Gastrocnemius medialis (tissue), 4 donors: ENCODE results near the gene FBXL17. TPM values are rescaled to one million over a fixed set of nuclear protein-coding genes. Genes with fewer than 3 reads are reported as not detected.

Experiments used
- ATAC-seq, 2 donors: fragments of 150-250 bp; one replicate each; pipeline ENCODE4 v1.9.1; 2016
- DNase-seq, 2 donors: peaks; one replicate each; pipeline ENCODE4 v3.0.0-alpha.2; 2019
- H3K27ac ChIP-seq, 4 donors: fragments of 200-600 bp; sonication (generic); 1 replicate in 1 of 4; 2 replicates in 3 of 4; pipeline ENCODE4 v1.5.1; 2016 to 2018; ENCODE audit warnings: mild to moderate bottlenecking in 2 of 4, moderate library complexity in 1 of 4
- H3K27me3 ChIP-seq, 3 donors: fragments of 200-600 bp; sonication (generic) in 2 of 3; 1 replicate in 1 of 3; 2 replicates in 2 of 3; pipeline versions ENCODE4 v1.5.1 to v1.6.0; 2016 to 2019; ENCODE audit warnings: mild to moderate bottlenecking in 1 of 3, moderate library complexity in 1 of 3
- H3K36me3 ChIP-seq, 2 donors: fragments of 200-600 bp; sonication (generic) in 1 of 2; one replicate each; pipeline ENCODE4 v1.5.1; 2017 to 2018
- H3K4me1 ChIP-seq, 2 donors: fragments of 200-600 bp; sonication (generic) in 1 of 2; one replicate each; pipeline ENCODE4 v1.5.1; 2016 to 2017; ENCODE audit warnings: mild to moderate bottlenecking in 2 of 2
- H3K4me3 ChIP-seq, 4 donors: fragments of 200-600 bp; sonication (generic) in 3 of 4; 1 replicate in 1 of 4; 2 replicates in 3 of 4; pipeline ENCODE4 v1.5.1; 2016 to 2019; ENCODE audit warnings: mild to moderate bottlenecking in 2 of 4
- H3K9me3 ChIP-seq, 3 donors: fragments of 200-600 bp; sonication (generic) in 2 of 3; 1 replicate in 1 of 3; 2 replicates in 2 of 3; pipeline ENCODE4 v1.5.1; 2016 to 2019
- POLR2A ChIP-seq, 2 donors: fragments of 450-650 bp; IDR thresholded peaks; one replicate each; pipeline ENCODE4 v1.6.1; 2017; ENCODE audit warnings: antibody characterized with exemption in 2 of 2, mild to moderate bottlenecking in 2 of 2, moderate library complexity in 2 of 2
- in situ Hi-C, 4 donors: fragments of 200-750 bp; cut with MboI; loops; one replicate each; pipeline versions ENCODE4 v1.15.0 to v1.8.0; 2017; ENCODE audit warnings: low sequenced_read_pairs in 4 of 4
- intact Hi-C: fragments of 100-400 bp; cut with DNase I; formaldehyde crosslinking; loops from one replicate; pipeline ENCODE4 v1.15.1; 2023; ENCODE audit warnings: low total_unique reads
- total RNA-seq, 4 donors: library from RNA; depleted of rRNA; stranded (reverse); fragments of >200 nt; gene quantifications; one replicate each; pipeline versions ENCODE4 v1.1.0 to v1.2.3, GENCODE V29; 2016
- TF ChIP-seq, protein P1 (sequence below), 5 experiments: fragments of 450-650 bp in 3 of 5; fragments of 200-600 bp in 2 of 5; sonication (generic) in 2 of 5; IDR thresholded peaks in 4 of 5; conservative IDR thresholded peaks in 1 of 5; 1 replicate in 4 of 5; 2 replicates in 1 of 5; pipeline ENCODE4 v1.5.1; 2016 to 2019; ENCODE audit warnings: antibody characterized with exemption in 5 of 5, mild to moderate bottlenecking in 3 of 5, moderate library complexity in 3 of 5

Gene FBXL17
- total RNA-seq, 4 donors from 2014 or later = 23.3 to 33.4 (median 26.9) TPM

GRCh38 chr5:107937651-107938355, 444.1 kb downstream of the FBXL17 start:
- Histone ChIP-seq H3K27ac (no peak overlapping the region), H3K4me1 (no peaks in the 10 kb centered on the region), H3K4me3 (no peak overlapping the region), H3K27me3 (no peaks in the 10 kb centered on the region), H3K9me3 (no peaks in the 10 kb centered on the region), H3K36me3 (no peaks in the 10 kb centered on the region)
- TF ChIP-seq, protein P1, sequence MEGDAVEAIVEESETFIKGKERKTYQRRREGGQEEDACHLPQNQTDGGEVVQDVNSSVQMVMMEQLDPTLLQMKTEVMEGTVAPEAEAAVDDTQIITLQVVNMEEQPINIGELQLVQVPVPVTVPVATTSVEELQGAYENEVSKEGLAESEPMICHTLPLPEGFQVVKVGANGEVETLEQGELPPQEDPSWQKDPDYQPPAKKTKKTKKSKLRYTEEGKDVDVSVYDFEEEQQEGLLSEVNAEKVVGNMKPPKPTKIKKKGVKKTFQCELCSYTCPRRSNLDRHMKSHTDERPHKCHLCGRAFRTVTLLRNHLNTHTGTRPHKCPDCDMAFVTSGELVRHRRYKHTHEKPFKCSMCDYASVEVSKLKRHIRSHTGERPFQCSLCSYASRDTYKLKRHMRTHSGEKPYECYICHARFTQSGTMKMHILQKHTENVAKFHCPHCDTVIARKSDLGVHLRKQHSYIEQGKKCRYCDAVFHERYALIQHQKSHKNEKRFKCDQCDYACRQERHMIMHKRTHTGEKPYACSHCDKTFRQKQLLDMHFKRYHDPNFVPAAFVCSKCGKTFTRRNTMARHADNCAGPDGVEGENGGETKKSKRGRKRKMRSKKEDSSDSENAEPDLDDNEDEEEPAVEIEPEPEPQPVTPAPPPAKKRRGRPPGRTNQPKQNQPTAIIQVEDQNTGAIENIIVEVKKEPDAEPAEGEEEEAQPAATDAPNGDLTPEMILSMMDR (IDR thresholded peaks at IDR 0.05 in 4 of 5, conservative IDR thresholded peaks at IDR 0.05 in 1 of 5) = no peak
- TF ChIP-seq POLR2A (IDR thresholded peaks at IDR 0.05) = no peak
- ATAC-seq (no peak), DNase-seq (no peak)
- in situ Hi-C loops (no loop called here), intact Hi-C loops (no loop called here)

DNA sequence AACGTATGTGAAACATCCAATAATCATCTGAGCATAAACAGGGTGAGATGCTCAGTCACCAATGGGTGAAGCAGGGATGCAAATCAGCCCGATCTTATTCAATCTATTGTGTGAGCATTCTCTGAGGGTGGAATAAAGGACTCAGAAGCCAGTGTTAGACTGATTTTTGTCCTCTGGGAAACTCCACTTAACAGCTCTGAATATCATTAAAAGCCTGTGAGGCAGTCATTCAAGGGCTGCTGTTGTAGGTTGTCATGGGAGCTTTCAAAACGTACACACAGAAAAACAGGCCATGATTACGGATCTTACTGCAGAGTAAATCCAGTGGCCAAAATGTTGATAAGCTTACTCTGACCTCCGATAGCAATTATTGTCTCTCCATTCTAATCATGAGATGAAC, 444.7 kb downstream of the FBXL17 start:
- Histone ChIP-seq H3K4me3 (no peak overlapping the region), H3K36me3 (no peaks in the 10 kb centered on the region), H3K27me3 (no peaks in the 10 kb centered on the region), H3K27ac (no peak overlapping the region), H3K4me1 (no peaks in the 10 kb centered on the region), H3K9me3 (no peaks in the 10 kb centered on the region)
- DNase-seq (no peak), ATAC-seq (no peak)
- TF ChIP-seq POLR2A (IDR thresholded peaks at IDR 0.05) = no peak
- TF ChIP-seq, protein P1 (IDR thresholded peaks at IDR 0.05 in 4 of 5, conservative IDR thresholded peaks at IDR 0.05 in 1 of 5) = no peak
- in situ Hi-C loops (no loop called here), intact Hi-C loops (no loop called here)

DNA sequence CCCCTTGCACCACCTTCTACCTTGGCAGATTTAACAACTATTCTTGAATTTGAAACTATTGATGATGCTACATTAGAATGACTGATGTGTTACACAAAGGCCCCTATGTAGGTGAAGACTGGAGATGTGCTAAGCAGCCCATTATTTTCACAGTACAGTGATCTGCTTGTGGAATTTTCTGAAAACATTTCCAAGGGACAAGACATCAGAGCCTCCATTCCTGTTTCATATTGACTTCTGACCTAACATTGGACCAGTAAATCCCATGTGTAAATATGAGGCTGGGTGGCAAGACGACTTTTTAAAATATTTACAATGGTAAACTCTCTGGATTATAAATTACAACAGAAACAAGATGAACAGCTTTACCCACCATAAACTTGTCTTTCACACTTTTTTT, 445.4 kb downstream of the FBXL17 start:
- in situ Hi-C loops = no loop called here
- no peaks in the 10 kb centered on the region for H3K36me3 ChIP-seq
- TF ChIP-seq, protein P1 (IDR thresholded peaks at IDR 0.05 in 4 of 5, conservative IDR thresholded peaks at IDR 0.05 in 1 of 5) = no peak
- no peak for TF ChIP-seq POLR2A (IDR thresholded peaks at IDR 0.05)
- no peaks in the 10 kb centered on the region for H3K4me1 ChIP-seq
- intact Hi-C loops = no loop called here
- no peak overlapping the region for H3K4me3 ChIP-seq
- no peaks in the 10 kb centered on the region for H3K27me3 ChIP-seq
- H3K27ac ChIP-seq = no peak overlapping the region
- no peaks in the 10 kb centered on the region for H3K9me3 ChIP-seq
- DNase-seq (no peak), ATAC-seq (no peak)

DNA sequence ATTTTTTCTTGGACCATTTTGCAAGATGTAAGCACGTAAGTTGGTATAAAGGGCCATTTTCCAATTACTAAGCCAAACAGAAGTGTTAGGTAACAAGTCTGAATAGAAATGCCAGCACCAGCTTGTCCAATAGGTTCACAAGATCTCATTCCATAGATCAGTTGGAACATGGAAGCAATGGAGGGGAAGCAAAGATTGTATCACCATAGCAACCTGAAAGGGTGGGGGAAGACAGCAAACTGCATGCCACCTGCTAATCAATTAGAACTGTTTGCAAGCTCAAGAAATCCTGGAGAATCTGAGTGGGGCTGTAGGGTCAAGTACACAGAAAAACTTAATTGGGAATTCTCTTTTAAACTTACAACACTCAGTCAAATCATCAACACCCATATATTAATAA, 446.3 kb downstream of the FBXL17 start:
- H3K4me1 ChIP-seq = no peaks in the 10 kb centered on the region
- no peak for ATAC-seq
- H3K9me3 ChIP-seq = no peaks in the 10 kb centered on the region
- no peak overlapping the region for H3K4me3 ChIP-seq
- in situ Hi-C loops (no loop called here), intact Hi-C loops (no loop called here)
- no peaks in the 10 kb centered on the region for H3K36me3 ChIP-seq
- no peak overlapping the region for H3K27ac ChIP-seq
- DNase-seq = no peak
- no peak for TF ChIP-seq POLR2A (IDR thresholded peaks at IDR 0.05)
- TF ChIP-seq, protein P1 (IDR thresholded peaks at IDR 0.05 in 4 of 5, conservative IDR thresholded peaks at IDR 0.05 in 1 of 5) = no peak
- H3K27me3 ChIP-seq = no peaks in the 10 kb centered on the region

GRCh38 chr5:107933326-107933725, 448.6 kb downstream of the FBXL17 start:
- TF ChIP-seq POLR2A (IDR thresholded peaks at IDR 0.05) = no peak
- TF ChIP-seq, protein P1 (IDR thresholded peaks at IDR 0.05 in 4 of 5, conservative IDR thresholded peaks at IDR 0.05 in 1 of 5) = no peak
- in situ Hi-C loops (no loop called here), intact Hi-C loops (no loop called here)
- no peaks in the 10 kb centered on the region for H3K4me1 ChIP-seq
- H3K27me3 ChIP-seq = no peaks in the 10 kb centered on the region
- H3K4me3 ChIP-seq = no peak overlapping the region
- no peak for ATAC-seq
- H3K9me3 ChIP-seq = no peaks in the 10 kb centered on the region
- no peak for DNase-seq
- no peak overlapping the region for H3K27ac ChIP-seq
- H3K36me3 ChIP-seq = no peaks in the 10 kb centered on the region
